ENCODE data around the gene RERE.

- TF ChIP-seq CTCF (IDR thresholded peaks at IDR 0.05): no peak
- no peak for TF ChIP-seq POLR2A (IDR thresholded peaks at IDR 0.05)
Observed at GRCh38 chr1:8562881-8563865, 254.3 kb downstream of the RERE start.

Measured in thyroid gland (tissue), 4 donors.